CD14-positive monocyte (primary cell): ENCODE measurements around the gene PCDHGA11. TPM values are rescaled to one million over a fixed set of nuclear protein-coding genes. Genes with fewer than 3 reads are reported as not detected.
"Not testable (repeated sequence)": the region's sequence is repeated elsewhere in the genome, so short reads cannot be mapped to it uniquely, and the experiment has no call there.

Experiments
- DNase-seq, 3 donors: peaks; one replicate each; pipeline ENCODE4 v3.0.0-alpha.2; 2011 to 2022
- H2AFZ ChIP-seq: 2 replicates; pipeline ENCODE4 v1.6.0; 2012; ENCODE audit warnings: mild to moderate bottlenecking, low read depth, low read length, inconsistent platforms; ENCODE audit not compliant: insufficient read depth, poor library complexity, severe bottlenecking
- H3K27ac ChIP-seq, 2 donors: 1 replicate in 1 of 2; 2 replicates in 1 of 2; pipeline ENCODE4 v1.5.1; 2012 to 2013; ENCODE audit warnings: low read length in 2 of 2, control low read depth in 1 of 2, inconsistent platforms in 1 of 2, low read depth in 1 of 2, mild to moderate bottlenecking in 1 of 2
- H3K27me3 ChIP-seq, 2 donors: one replicate each; pipeline versions ENCODE4 v1.6.0 to v1.6.1; 2011 to 2013; ENCODE audit warnings: low read length in 2 of 2; ENCODE audit not compliant: control insufficient read depth in 2 of 2, insufficient read depth in 2 of 2
- H3K36me3 ChIP-seq, 2 donors: replicated peaks in 1 of 2; 1 replicate in 1 of 2; 2 replicates in 1 of 2; pipeline versions ENCODE4 v1.5.1 to v1.6.1; 2012 to 2013; ENCODE audit warnings: low read length in 2 of 2, control low read depth in 1 of 2, inconsistent platforms in 1 of 2, mild to moderate bottlenecking in 1 of 2; ENCODE audit not compliant: insufficient read depth in 2 of 2, control insufficient read depth in 1 of 2
- H3K4me1 ChIP-seq, 2 donors: 1 replicate in 1 of 2; 2 replicates in 1 of 2; pipeline versions ENCODE4 v1.5.1 to v1.6.1; 2012 to 2013; ENCODE audit warnings: low read length in 2 of 2, control low read depth in 1 of 2, inconsistent platforms in 1 of 2, mild to moderate bottlenecking in 1 of 2, moderate library complexity in 1 of 2; ENCODE audit not compliant: insufficient read depth in 2 of 2, control insufficient read depth in 1 of 2
- H3K4me2 ChIP-seq: replicated peaks from 2 replicates; pipeline ENCODE3; 2012; ENCODE audit warnings: low read length, moderate library complexity, mild to moderate bottlenecking; ENCODE audit not compliant: poor library complexity, severe bottlenecking; ENCODE audit errors: extremely low read depth
- H3K4me3 ChIP-seq, 3 experiments: fragments of 200-600 bp in 1 of 3; sonication (generic) in 1 of 3; replicated peaks in 1 of 3; 1 replicate in 2 of 3; 2 replicates in 1 of 3; pipeline ENCODE4 v1.5.1; 2011 to 2013; ENCODE audit warnings: low read length in 3 of 3, mild to moderate bottlenecking in 3 of 3, control low read depth in 2 of 3, low read depth in 2 of 3, inconsistent platforms in 1 of 3, moderate library complexity in 1 of 3
- H3K79me2 ChIP-seq: 2 replicates; pipeline ENCODE4 v1.6.0; 2012; ENCODE audit warnings: mild to moderate bottlenecking, control low read depth, inconsistent platforms, low read length, moderate library complexity; ENCODE audit not compliant: insufficient read depth
- H3K9ac ChIP-seq: 2 replicates; pipeline ENCODE4 v1.6.0; 2017; ENCODE audit warnings: low read length, mild to moderate bottlenecking; ENCODE audit not compliant: insufficient read depth, poor library complexity, severe bottlenecking
- H3K9me3 ChIP-seq, 2 donors: replicated peaks in 1 of 2; 1 replicate in 1 of 2; 2 replicates in 1 of 2; pipeline versions ENCODE4 v1.5.1 to v1.6.1; 2012 to 2013; ENCODE audit warnings: low read length in 2 of 2, control low read depth in 1 of 2; ENCODE audit not compliant: control insufficient read depth in 1 of 2, insufficient read depth in 1 of 2
- H4K20me1 ChIP-seq: 2 replicates; pipeline ENCODE4 v1.6.0; 2012; ENCODE audit warnings: mild to moderate bottlenecking, low read length, control low read depth, moderate library complexity; ENCODE audit not compliant: insufficient read depth
- H3K27ac Mint-ChIP-seq, 7 donors: one replicate each; pipeline ENCODE4 v1.8.0; 2020; ENCODE audit warnings: mild to moderate bottlenecking in 7 of 7, mixed read lengths in 7 of 7, moderate library complexity in 6 of 7, inconsistent platforms in 2 of 7
- H3K27me3 Mint-ChIP-seq, 3 donors: one replicate each; pipeline ENCODE4 v1.8.0; 2021 to 2022; ENCODE audit warnings: low read depth in 3 of 3, mild to moderate bottlenecking in 3 of 3, mixed read lengths in 3 of 3, moderate library complexity in 3 of 3, inconsistent platforms in 1 of 3
- H3K36me3 Mint-ChIP-seq, 2 donors: one replicate each; pipeline ENCODE4 v1.8.0; 2020; ENCODE audit warnings: mixed read lengths in 2 of 2, inconsistent platforms in 1 of 2, mild to moderate bottlenecking in 1 of 2
- H3K4me1 Mint-ChIP-seq: one replicate; pipeline ENCODE4 v1.8.0; 2020; ENCODE audit warnings: mild to moderate bottlenecking, mixed read lengths
- H3K4me3 Mint-ChIP-seq, 2 donors: one replicate each; pipeline ENCODE4 v1.8.0; 2020; ENCODE audit warnings: mild to moderate bottlenecking in 2 of 2, mixed read lengths in 2 of 2, moderate library complexity in 1 of 2
- H3K9me3 Mint-ChIP-seq, 7 donors: one replicate each; pipeline ENCODE4 v1.8.0; 2020 to 2022; ENCODE audit warnings: mixed read lengths in 7 of 7, mild to moderate bottlenecking in 6 of 7, moderate library complexity in 6 of 7, inconsistent platforms in 2 of 7
- WGBS: methylation state at CpG from one replicate; pipeline ENCODE4 v1.1.5; 2013; ENCODE audit warnings: missing lambda C conversion rate; ENCODE audit not compliant: insufficient coverage; 5-methylcytosine and 5-hydroxymethylcytosine counted together
- intact Hi-C, 2 donors: fragments of 100-400 bp; cut with micrococcal nuclease; formaldehyde crosslinking; loops; one replicate each; pipeline versions ENCODE4 v1.15.0 to v1.15.1; 2023
- polyA plus RNA-seq, 3 donors: library from polyadenylated mRNA; depleted of rRNA in 1 of 3; unstranded in 2 of 3; stranded (reverse) in 1 of 3; fragments of 300-500 nt in 2 of 3; fragments of >200 nt in 1 of 3; fragmentation: Illumina TruSeq in 2 of 3; gene quantifications; 1 replicate in 2 of 3; 2 replicates in 1 of 3; pipeline ENCODE4 v1.2.3, GENCODE V29; 2012 to 2021
- TF ChIP-seq, protein P1 (sequence below): fragments of 200-600 bp; IDR thresholded peaks from one replicate; pipeline ENCODE4 v1.8.0; 2022; ENCODE audit warnings: antibody characterized with exemption, mild to moderate bottlenecking

The PCDHGA11 gene
- polyA plus RNA-seq, 3 donors: not detected

DNA sequence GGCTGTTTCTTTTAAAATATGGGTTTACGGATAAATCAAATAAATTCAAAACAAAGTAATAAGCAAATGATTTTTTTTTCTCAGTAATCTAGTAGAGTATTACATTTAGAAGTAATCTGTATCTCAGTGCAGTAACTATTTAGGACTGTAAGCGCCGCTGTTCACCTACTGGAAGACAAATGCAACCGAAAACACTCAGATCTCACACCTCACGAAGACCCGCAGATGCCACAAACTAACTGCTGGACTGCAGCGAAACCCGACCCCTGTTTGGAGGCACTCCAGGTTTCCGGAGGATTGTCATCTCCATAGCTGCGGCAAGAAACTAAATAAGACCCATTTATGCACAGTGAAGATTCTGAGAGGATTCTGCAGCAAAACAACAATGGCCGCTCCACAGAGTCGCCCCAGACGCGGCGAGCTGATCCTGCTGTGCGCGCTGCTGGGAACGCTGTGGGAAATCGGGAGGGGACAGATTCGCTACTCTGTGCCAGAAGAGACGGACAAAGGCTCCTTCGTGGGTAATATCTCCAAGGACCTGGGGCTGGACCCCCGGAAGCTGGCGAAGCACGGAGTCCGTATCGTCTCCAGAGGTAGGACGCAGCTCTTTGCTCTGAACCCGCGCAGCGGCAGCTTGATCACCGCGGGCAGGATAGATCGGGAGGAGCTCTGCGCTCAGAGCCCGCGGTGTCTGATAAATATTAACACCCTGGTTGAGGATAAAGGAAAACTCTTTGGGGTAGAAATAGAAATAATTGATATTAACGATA lies 28.2 kb upstream of the PCDHGA11 start, which contains the start of gene PCDHGA8:
Gene PCDHGA8, plus strand, starts transcription at position 205 of the 770 bp plus-strand sequence. Its CDS starts 181 bp downstream, at position 386.
- no peak within 1 kb of the TSS for H2AFZ ChIP-seq
- no peaks in the 10 kb centered on the region for H4K20me1 ChIP-seq
- TF ChIP-seq, protein P1, sequence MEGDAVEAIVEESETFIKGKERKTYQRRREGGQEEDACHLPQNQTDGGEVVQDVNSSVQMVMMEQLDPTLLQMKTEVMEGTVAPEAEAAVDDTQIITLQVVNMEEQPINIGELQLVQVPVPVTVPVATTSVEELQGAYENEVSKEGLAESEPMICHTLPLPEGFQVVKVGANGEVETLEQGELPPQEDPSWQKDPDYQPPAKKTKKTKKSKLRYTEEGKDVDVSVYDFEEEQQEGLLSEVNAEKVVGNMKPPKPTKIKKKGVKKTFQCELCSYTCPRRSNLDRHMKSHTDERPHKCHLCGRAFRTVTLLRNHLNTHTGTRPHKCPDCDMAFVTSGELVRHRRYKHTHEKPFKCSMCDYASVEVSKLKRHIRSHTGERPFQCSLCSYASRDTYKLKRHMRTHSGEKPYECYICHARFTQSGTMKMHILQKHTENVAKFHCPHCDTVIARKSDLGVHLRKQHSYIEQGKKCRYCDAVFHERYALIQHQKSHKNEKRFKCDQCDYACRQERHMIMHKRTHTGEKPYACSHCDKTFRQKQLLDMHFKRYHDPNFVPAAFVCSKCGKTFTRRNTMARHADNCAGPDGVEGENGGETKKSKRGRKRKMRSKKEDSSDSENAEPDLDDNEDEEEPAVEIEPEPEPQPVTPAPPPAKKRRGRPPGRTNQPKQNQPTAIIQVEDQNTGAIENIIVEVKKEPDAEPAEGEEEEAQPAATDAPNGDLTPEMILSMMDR: peak; percentile 12
- H3K9ac ChIP-seq: no peak within 1 kb of the TSS
- Mint-ChIP-seq H3K4me1 (peaks cover 5% of the 10 kb centered on the region), H3K4me3 (peak within 1 kb of the TSS; percentile 42 to 69), H3K36me3 (peaks cover 7 to 12% of the 10 kb centered on the region in 2 donors), H3K9me3 (peaks cover 41 to 79% (median 64%) of the 10 kb centered on the region in 7 donors), H3K27ac (no peak within 1 kb of the TSS), H3K27me3 (peaks cover 59 to 88% (median 84%) of the 10 kb centered on the region in 3 donors)
- WGBS: 31% methylated on average over 23 of the region's 38 CpGs
- no peaks in the 10 kb centered on the region for H3K36me3 ChIP-seq
- DNase-seq: no peak
- H3K4me2 ChIP-seq: no peak within 1 kb of the TSS
- peaks cover 50 to 92% of the 10 kb centered on the region in 2 donors for H3K9me3 ChIP-seq
- no peaks in the 10 kb centered on the region for H3K79me2 ChIP-seq
- H3K4me1 ChIP-seq: no peaks in the 10 kb centered on the region
- H3K27ac ChIP-seq: no peak within 1 kb of the TSS
- peaks cover 53 to 97% of the 10 kb centered on the region in 2 donors for H3K27me3 ChIP-seq
- intact Hi-C loops: no loop called here
- no peak within 1 kb of the TSS for H3K4me3 ChIP-seq

DNA sequence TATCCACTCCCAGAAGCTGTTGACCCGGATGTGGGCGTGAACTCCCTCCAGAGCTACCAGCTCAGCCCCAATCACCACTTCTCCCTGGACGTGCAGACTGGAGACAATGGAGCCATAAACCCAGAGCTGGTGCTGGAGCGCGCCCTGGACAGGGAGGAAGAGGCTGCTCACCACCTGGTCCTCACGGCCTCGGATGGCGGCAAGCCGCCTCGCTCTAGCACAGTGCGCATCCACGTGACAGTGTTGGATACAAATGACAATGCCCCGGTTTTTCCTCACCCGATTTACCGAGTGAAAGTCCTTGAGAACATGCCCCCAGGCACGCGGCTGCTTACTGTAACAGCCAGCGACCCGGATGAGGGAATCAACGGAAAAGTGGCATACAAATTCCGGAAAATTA lies 27.6 kb upstream of the PCDHGA11 start:
- H3K27me3 Mint-ChIP-seq: peaks cover 62 to 89% (median 86%) of the 10 kb centered on the region in 3 donors
- no peak overlapping the region for H3K27ac Mint-ChIP-seq
- Histone ChIP-seq H3K36me3 (no peaks in the 10 kb centered on the region), H3K27ac (no peak overlapping the region), H4K20me1 (no peaks in the 10 kb centered on the region), H3K27me3 (peaks cover 52 to 97% of the 10 kb centered on the region in 2 donors), H3K4me2 (no peak overlapping the region), H3K9ac (no peak overlapping the region), H3K9me3 (peaks cover 51 to 91% of the 10 kb centered on the region in 2 donors), H3K4me3 (no peak overlapping the region), H3K79me2 (no peaks in the 10 kb centered on the region), H2AFZ (no peak overlapping the region), H3K4me1 (no peaks in the 10 kb centered on the region)
- H3K4me1 Mint-ChIP-seq: peaks cover 5% of the 10 kb centered on the region
- DNase-seq: no peak
- WGBS: 45% methylated on average over 15 of the region's 21 CpGs
- H3K9me3 Mint-ChIP-seq: peaks cover 41 to 79% (median 64%) of the 10 kb centered on the region in 7 donors
- TF ChIP-seq, protein P1: no peak
- peak overlapping the region in 1 of 2 donors; percentile 69 for H3K4me3 Mint-ChIP-seq
- H3K36me3 Mint-ChIP-seq: peaks cover 7 to 12% of the 10 kb centered on the region in 2 donors
- intact Hi-C loops: no loop called here

DNA sequence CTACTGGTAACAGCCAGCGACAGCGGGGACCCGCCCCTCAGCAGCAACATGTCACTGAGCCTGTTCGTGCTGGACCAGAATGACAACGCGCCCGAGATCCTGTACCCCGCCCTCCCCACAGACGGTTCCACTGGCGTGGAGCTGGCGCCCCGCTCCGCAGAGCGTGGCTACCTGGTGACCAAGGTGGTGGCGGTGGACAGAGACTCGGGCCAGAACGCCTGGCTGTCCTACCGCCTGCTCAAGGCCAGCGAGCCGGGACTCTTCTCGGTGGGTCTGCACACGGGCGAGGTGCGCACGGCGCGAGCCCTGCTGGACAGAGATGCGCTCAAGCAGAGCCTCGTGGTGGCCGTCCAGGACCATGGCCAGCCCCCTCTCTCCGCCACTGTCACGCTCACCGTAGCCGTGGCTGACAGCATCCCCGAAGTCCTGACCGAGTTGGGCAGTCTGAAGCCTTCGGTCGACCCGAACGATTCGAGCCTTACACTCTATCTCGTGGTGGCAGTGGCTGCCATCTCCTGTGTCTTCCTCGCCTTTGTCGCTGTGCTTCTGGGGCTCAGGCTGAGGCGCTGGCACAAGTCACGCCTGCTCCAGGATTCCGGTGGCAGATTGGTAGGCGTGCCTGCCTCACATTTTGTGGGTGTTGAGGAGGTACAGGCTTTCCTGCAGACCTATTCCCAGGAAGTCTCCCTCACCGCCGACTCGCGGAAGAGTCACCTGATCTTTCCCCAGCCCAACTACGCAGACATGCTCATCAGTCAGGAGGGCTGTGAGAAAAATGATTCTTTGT lies 26.3 kb upstream of the PCDHGA11 start:
- H3K9me3 Mint-ChIP-seq: peaks cover 39 to 79% (median 64%) of the 10 kb centered on the region in 7 donors
- H3K4me3 ChIP-seq, H2AFZ ChIP-seq, intact Hi-C loops, H3K4me2 ChIP-seq, H4K20me1 ChIP-seq, H3K27ac Mint-ChIP-seq, H3K4me1 ChIP-seq, H3K27ac ChIP-seq, H3K4me1 Mint-ChIP-seq, DNase-seq, H3K9ac ChIP-seq, H3K79me2 ChIP-seq, H3K36me3 ChIP-seq: not testable (repeated sequence)
- peaks cover 54 to 97% of the 10 kb centered on the region in 2 donors for H3K27me3 ChIP-seq
- peaks cover 64 to 89% (median 86%) of the 10 kb centered on the region in 3 donors for H3K27me3 Mint-ChIP-seq
- H3K36me3 Mint-ChIP-seq: peaks cover 7 to 11% of the 10 kb centered on the region in 2 donors
- 30% methylated on average over 30 of the region's 53 CpGs for WGBS
- peaks cover 50 to 91% of the 10 kb centered on the region in 2 donors for H3K9me3 ChIP-seq
- H3K4me3 Mint-ChIP-seq: peak overlapping the region in 1 of 2 donors; percentile 72
